GM18861 (cell line): ENCODE measurements around the gene OAS2.
"Not testable (repeated sequence)": the region's sequence is repeated elsewhere in the genome, so short reads cannot be mapped to it uniquely, and the experiment has no call there.

Experiments
- ATAC-seq: cut with Tn5 transposase; IDR thresholded peaks from one replicate; pipeline ENCODE4 v1.9.1; 2021; ENCODE audit not compliant: unreplicated experiment

The OAS2 gene

DNA sequence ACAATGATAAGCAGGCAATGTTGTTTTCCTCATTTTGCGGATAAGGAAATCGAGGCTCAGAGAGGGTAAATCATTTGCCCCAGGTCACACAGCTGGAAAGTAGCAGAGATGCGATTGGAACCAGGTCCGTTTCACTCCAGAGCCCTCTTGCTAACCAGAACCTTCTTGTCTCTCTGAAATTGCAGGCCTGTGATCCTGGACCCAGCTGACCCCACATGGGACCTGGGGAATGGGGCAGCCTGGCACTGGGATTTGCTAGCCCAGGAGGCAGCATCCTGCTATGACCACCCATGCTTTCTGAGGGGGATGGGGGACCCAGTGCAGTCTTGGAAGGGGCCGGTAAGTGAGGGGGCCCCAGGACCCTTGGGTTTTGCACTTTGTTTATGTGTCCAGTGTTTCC, 30.6 kb upstream of the OAS2 start:
- ATAC-seq: no peak

- ATAC-seq: no peak
These were observed 29.5 kb upstream of the OAS2 start for GRCh38 chr12:112948806-112949205.

DNA sequence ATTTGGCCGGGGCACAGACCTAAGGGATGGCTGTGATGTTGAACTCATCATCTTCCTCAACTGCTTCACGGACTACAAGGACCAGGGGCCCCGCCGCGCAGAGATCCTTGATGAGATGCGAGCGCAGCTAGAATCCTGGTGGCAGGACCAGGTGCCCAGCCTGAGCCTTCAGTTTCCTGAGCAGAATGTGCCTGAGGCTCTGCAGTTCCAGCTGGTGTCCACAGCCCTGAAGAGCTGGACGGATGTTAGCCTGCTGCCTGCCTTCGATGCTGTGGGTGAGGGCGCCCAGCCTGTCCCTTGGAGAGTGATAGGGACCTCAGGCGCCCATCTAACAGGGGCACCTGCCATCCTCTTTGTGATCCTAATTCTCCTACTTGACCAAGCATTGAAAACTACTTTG, 27.6 kb upstream of the OAS2 start:
- no peak for ATAC-seq

DNA sequence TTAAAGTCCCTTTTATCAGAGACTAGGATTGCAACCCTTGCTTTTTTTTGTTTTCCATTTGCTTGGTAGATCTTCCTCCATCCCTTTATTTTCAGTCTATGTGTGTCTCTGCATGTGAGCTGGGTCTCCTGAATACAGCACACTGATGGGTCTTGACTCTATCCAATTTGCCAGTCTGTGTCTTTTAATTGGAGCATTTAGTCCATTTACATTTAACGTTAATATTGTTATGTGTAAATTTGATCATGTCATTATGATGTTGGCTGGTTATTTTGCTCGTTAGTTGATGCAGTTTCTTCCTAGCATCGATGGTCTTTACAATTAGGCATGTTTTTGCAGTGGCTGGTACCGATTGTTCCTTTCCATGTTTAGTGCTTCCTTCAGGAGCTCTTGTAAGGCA, 21.2 kb upstream of the OAS2 start:
- not testable (repeated sequence) for ATAC-seq

- ATAC-seq: no peak
These were observed 17.2 kb upstream of the OAS2 start for GRCh38 chr12:112961074-112961473.

DNA sequence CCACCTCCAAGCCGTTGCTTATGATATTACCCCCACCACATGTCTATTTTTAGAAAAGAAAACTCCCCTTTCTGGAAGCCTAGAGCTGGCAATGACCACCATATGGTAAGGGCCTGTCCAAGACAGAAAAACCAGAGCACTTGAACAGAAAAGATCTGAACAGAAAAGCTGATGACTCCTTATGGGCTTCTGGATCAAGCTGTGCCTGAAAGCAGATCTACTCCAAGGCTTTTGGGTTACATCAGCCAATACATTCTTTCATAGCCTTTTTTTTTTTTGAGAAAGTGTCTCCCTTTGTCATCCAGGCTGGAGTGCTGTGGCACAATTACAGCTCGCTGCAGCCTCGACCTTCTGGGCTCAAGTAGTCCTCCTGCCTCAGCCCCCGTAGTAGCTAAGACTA, 16.8 kb upstream of the OAS2 start:
- no peak for ATAC-seq

GRCh38 chr12:112962561-112962960, 15.8 kb upstream of the OAS2 start:
- ATAC-seq: no peak

- ATAC-seq: no peak
These were observed 15.0 kb upstream of the OAS2 start for GRCh38 chr12:112963227-112963861.

DNA sequence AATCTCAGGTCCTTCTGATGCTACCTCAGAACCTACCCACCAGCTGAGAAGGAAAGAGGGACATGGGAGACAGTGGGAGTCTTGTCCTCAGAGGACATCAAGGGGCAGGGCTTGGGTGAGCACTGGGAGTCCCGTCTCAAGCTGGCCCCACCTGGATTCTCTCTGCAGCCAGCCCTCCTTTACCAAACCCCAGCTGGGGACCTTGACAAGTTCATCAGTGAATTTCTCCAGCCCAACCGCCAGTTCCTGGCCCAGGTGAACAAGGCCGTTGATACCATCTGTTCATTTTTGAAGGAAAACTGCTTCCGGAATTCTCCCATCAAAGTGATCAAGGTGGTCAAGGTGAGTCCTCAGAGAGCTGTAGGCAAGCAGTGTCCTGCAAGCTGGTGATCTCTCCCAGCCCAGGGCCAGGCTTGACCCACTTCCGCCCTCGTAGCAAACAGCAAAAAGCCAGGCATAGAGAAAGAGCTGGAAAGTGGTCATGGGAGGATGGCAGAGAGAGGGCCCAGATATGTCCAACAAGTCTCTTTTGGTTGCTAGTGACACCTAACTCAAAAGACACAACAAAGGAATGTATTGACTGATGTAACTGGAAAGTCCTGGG, 14.2 kb upstream of the OAS2 start:
- no peak for ATAC-seq

GRCh38 chr12:112964915-112965314, 13.4 kb upstream of the OAS2 start:
- ATAC-seq: no peak

- ATAC-seq: no peak
These were observed 12.7 kb upstream of the OAS2 start for GRCh38 chr12:112965643-112966042.

- ATAC-seq: no peak
These were observed 11.0 kb upstream of the OAS2 start for GRCh38 chr12:112967306-112967705.

DNA sequence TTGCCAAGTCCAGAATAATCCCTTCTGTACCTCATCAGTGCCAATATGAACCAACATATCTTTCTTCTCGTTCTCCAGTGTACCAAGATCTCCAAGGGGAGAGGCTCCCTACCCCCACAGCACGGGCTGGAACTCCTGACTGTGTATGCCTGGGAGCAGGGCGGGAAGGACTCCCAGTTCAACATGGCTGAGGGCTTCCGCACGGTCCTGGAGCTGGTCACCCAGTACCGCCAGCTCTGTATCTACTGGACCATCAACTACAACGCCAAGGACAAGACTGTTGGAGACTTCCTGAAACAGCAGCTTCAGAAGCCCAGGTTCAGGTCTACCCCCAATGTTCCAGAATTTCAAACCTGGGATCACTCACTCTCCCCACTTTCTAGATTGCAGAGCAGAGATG, 10.5 kb upstream of the OAS2 start:
- no peak for ATAC-seq

DNA sequence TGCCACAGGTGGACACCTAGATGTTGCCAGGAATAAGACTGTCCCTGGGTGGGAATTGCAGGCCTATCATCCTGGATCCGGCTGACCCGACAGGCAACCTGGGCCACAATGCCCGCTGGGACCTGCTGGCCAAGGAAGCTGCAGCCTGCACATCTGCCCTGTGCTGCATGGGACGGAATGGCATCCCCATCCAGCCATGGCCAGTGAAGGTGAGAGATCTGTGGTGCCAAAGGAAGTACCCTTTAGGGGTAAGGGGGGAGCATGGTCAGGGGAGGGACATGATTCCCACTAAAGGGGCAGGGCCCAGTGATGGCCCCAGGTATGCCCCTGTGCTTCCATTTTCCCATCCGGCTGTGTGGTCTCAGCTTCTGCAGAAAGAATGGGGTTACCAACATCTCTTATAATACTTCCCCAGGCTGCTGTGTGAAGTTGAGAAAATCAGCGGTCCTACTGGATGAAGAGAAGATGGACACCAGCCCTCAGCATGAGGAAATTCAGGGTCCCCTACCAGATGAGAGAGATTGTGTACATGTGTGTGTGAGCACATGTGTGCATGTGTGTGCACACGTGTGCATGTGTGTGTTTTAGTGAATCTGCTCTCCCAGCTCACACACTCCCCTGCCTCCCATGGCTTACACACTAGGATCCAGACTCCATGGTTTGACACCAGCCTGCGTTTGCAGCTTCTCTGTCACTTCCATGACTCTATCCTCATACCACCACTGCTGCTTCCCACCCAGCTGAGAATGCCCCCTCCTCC, 8.6 kb upstream of the OAS2 start:
- no peak for ATAC-seq

DNA sequence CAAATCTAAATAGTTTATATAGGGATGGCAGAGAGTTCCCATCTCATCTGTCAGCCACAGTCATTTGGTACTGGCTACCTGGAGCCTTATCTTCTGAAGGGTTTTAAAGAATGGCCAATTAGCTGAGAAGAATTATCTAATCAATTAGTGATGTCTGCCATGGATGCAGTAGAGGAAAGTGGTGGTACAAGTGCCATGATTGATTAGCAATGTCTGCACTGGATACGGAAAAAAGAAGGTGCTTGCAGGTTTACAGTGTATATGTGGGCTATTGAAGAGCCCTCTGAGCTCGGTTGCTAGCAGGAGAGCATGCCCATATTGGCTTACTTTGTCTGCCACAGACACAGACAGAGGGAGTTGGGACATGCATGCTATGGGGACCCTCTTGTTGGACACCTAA, 7.9 kb upstream of the OAS2 start:
- no peak for ATAC-seq

DNA sequence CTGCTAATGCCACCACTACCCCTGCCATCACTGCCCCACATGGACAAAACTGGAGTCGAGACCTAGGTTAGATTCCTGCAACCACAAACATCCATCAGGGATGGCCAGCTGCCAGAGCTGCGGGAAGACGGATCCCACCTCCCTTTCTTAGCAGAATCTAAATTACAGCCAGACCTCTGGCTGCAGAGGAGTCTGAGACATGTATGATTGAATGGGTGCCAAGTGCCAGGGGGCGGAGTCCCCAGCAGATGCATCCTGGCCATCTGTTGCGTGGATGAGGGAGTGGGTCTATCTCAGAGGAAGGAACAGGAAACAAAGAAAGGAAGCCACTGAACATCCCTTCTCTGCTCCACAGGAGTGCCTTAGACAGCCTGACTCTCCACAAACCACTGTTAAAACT, 7.1 kb upstream of the OAS2 start:
- ATAC-seq: no peak

GRCh38 chr12:112973011-112973735, 5.1 kb upstream of the OAS2 start:
- ATAC-seq: no peak

- ATAC-seq: no peak
These were observed 4.5 kb upstream of the OAS2 start for GRCh38 chr12:112973818-112974231.

DNA sequence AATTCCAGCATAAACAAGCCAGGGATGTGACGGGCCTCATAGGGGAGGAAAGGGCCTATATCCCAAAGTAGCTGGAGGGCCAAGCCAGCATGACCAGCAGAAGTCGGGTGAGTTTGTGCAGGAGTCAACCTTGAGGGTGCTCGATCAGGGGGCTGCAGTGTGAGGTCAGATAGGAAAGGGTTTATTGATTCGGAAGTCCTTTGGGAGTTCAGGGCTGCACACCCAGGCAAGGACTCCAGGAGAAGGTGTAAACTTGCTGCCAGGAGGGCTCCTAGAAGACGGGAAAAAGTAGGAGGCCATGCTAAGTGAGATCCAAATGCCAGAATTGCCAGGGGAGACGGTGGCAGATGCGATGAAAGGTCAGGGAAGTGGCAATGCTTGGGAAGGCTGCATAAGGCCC, 3.4 kb upstream of the OAS2 start:
- ATAC-seq: no peak

DNA sequence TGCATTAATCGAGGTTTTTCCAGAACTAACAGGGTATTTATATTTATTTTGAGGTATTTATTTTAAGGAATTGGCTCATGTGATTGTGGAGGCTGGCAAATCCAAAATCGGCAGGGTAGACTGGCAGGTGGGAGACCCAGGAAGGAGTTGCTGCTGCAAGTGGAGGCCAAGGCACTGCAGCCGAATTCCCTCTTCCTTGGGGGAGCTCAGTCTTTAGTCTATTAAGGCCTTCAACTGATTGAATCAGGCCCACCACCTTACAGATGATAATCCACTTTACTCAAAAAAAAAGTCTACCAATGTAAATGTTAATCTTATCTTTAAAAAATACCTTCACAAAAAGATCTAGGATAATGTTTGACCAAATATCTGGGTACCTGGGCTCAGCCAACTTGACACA, 1.2 kb upstream of the OAS2 start:
- ATAC-seq: no peak

- no peak for ATAC-seq
These were observed 678 bp upstream of the OAS2 start for GRCh38 chr12:112977641-112978040.
